Activated naive CD4-positive, alpha-beta T cell treated with anti-CD3 and anti-CD28 coated beads, Interleukin-2, amount 10 ng/mL, durations not matched to agents 7 days and 5 days (primary cell): ENCODE data around the gene GAA.

Source experiments
- CTCF ChIA-PET: fragments of 350-600 bp; sonication (Branson Sonifier 250); formaldehyde crosslinking; loops from one replicate; lab custom pipeline; 2021; ENCODE audit warnings: antibody characterized with exemption; lab: Charles Lee
- DNase-seq: peaks from one replicate; pipeline ENCODE4 v3.0.0-alpha.2; 2020
- H3K27ac Mint-ChIP-seq: one replicate; pipeline ENCODE4 v1.8.0; 2021; ENCODE audit warnings: mild to moderate bottlenecking, moderate library complexity, mixed read lengths
- H3K27me3 Mint-ChIP-seq: one replicate; pipeline ENCODE4 v1.8.0; 2021; ENCODE audit warnings: mild to moderate bottlenecking, mixed read lengths
- H3K36me3 Mint-ChIP-seq: one replicate; pipeline ENCODE4 v1.8.0; 2021; ENCODE audit warnings: mixed read lengths
- H3K4me1 Mint-ChIP-seq: one replicate; pipeline ENCODE4 v1.8.0; 2021; ENCODE audit warnings: mixed read lengths
- H3K4me3 Mint-ChIP-seq: one replicate; pipeline ENCODE4 v1.8.0; 2021; ENCODE audit warnings: mild to moderate bottlenecking, moderate library complexity, mixed read lengths
- H3K9me3 Mint-ChIP-seq: one replicate; pipeline ENCODE4 v1.8.0; 2021; ENCODE audit warnings: mixed read lengths

Gene GAA

DNA sequence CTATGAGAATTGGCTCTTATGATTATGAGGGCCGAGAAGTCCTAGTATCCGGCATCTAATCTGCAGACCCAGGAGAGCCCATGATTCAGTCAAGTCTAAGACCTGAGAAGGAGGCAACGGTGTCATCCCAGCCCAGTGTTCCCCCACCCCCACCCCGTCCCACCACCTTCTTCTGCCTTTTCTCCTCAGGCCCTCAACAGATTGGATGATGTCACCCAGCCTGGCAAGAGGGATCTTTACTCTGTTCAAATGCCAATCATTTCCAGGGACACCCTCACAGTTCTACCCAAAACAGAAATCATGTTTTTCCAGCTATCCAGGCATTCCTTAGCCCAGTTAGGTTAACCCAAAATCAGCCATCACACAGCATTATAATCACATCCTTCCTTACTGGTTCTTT, 10.0 kb upstream of the GAA start:
- CTCF ChIA-PET = interaction anchor here (0.6 to 2.0 kb wide), 3 partner anchors 9 to 353 kb away, joined by 3 to 8 read pairs (median 5); partner anchors contain the start of gene GAA
- Mint-ChIP-seq H3K9me3 (no peaks in the 10 kb centered on the region), H3K36me3 (no peaks in the 10 kb centered on the region), H3K27ac (no peak overlapping the region), H3K4me3 (no peak overlapping the region), H3K4me1 (no peaks in the 10 kb centered on the region), H3K27me3 (peaks cover 45% of the 10 kb centered on the region)
- DNase-seq = no peak

DNA sequence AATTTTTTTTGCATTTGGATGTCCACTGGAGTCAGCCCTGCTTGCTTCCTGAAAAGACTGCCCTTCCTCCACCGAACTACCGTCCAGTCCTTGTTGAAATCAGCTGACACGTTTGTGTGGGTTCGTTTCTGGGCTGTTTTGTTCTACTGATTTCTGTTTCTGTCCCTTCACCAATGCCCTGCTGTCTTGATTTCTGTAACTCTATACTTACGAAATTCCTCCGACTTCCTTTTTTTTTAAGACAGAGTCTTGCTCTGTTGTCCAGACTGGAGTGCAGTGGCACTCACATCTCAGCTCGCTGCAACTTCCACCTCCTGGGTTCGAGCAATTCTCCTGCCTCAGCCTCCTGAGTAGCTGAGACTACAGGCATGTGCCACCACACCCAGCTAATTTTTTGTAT, 8.4 kb upstream of the GAA start:
- Mint-ChIP-seq H3K4me1 (no peaks in the 10 kb centered on the region), H3K27me3 (peaks cover 37% of the 10 kb centered on the region), H3K9me3 (no peaks in the 10 kb centered on the region), H3K4me3 (no peak overlapping the region), H3K36me3 (no peaks in the 10 kb centered on the region), H3K27ac (no peak overlapping the region)
- DNase-seq = no peak
- CTCF ChIA-PET = interaction anchor here (1.8 to 2.0 kb wide), 2 partner anchors 8 to 10 kb away, joined by 5 to 8 read pairs; partner anchors contain the start of gene GAA

- Mint-ChIP-seq H3K4me3 (no peak overlapping the region), H3K36me3 (no peaks in the 10 kb centered on the region), H3K27me3 (peaks cover 41% of the 10 kb centered on the region), H3K9me3 (no peaks in the 10 kb centered on the region), H3K27ac (no peak overlapping the region), H3K4me1 (peaks cover 8% of the 10 kb centered on the region)
- DNase-seq = no peak
- CTCF ChIA-PET = interaction anchor here (1.1 kb wide), 1 partner anchor 12 kb away, joined by 5 read pairs; no protein-coding TSS in a partner anchor
These were observed 6.1 kb upstream of the GAA start for GRCh38 chr17:80095038-80095843.

DNA sequence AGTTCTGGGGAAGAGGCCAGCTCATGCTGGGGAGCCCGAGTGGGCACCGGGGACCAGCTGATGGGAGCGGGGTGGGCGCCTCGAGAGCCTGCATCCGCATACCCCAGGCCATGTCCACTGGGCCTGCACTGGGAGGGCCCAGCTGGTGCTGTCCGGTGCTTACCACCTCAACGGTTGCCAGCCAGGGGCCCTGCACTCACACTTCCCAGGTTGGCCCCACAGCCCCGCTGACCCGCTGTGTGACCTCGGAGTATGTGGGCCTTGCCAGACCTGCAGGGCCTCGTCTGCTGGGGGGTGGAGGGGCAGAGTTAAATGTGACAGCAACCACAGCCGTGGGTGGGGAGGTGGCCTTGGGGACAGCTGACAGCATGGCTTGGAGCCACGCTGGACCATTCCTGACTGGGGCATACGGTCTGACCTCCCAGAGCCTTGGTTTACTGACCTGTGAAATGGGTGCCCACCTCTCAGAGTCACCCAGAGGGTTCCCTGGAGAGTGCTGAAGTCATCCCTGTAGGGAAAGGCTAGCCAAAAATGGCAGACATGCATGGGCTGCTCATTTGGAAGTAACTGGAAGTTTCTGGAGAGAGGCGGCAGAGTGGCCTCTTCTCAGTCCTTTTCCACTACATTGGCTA, 5.4 kb upstream of the GAA start:
- Mint-ChIP-seq H3K4me1 (peaks cover 15% of the 10 kb centered on the region), H3K27ac (no peak overlapping the region), H3K36me3 (no peaks in the 10 kb centered on the region), H3K27me3 (peaks cover 45% of the 10 kb centered on the region), H3K9me3 (no peaks in the 10 kb centered on the region), H3K4me3 (no peak overlapping the region)
- CTCF ChIA-PET = interaction anchor here (1.1 kb wide), 1 partner anchor 13 kb away, joined by 5 read pairs; no protein-coding TSS in a partner anchor
- DNase-seq = no peak

DNA sequence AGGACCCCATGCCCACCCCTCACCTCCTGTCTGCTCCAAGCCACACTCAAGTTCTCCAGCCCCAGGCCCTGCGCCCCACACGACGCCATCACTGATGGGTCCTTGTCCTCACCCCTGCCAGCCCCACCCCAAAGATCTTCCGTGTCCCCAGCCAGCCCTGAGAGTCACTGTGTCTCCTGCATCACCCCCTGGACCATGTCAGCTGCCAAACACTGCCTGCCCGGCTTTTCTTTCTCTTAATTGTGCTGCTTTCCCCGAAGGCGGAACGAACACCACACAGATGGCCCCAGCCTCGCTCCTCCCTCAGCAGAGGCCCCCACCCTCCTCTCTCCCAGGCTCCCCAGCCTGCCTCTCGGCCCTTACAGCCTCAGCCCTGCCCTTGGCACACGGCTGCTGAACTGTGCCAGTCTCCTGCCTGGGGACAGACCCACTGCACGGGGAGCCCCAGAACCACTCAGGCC, 4.8 kb upstream of the GAA start:
- no peak for DNase-seq
- no peak overlapping the region for H3K27ac Mint-ChIP-seq
- H3K9me3 Mint-ChIP-seq = no peaks in the 10 kb centered on the region
- peaks cover 15% of the 10 kb centered on the region for H3K4me1 Mint-ChIP-seq
- H3K4me3 Mint-ChIP-seq = no peak overlapping the region
- CTCF ChIA-PET = no interaction called here
- no peaks in the 10 kb centered on the region for H3K36me3 Mint-ChIP-seq
- H3K27me3 Mint-ChIP-seq = peaks cover 45% of the 10 kb centered on the region

- no peak for DNase-seq
- no peak overlapping the region for H3K4me3 Mint-ChIP-seq
- no peak overlapping the region for H3K27ac Mint-ChIP-seq
- H3K4me1 Mint-ChIP-seq = peaks cover 20% of the 10 kb centered on the region
- no peaks in the 10 kb centered on the region for H3K9me3 Mint-ChIP-seq
- no peaks in the 10 kb centered on the region for H3K36me3 Mint-ChIP-seq
- peaks cover 47% of the 10 kb centered on the region for H3K27me3 Mint-ChIP-seq
- CTCF ChIA-PET = no interaction called here
These were observed 4.2 kb upstream of the GAA start for GRCh38 chr17:80097127-80097621.

DNA sequence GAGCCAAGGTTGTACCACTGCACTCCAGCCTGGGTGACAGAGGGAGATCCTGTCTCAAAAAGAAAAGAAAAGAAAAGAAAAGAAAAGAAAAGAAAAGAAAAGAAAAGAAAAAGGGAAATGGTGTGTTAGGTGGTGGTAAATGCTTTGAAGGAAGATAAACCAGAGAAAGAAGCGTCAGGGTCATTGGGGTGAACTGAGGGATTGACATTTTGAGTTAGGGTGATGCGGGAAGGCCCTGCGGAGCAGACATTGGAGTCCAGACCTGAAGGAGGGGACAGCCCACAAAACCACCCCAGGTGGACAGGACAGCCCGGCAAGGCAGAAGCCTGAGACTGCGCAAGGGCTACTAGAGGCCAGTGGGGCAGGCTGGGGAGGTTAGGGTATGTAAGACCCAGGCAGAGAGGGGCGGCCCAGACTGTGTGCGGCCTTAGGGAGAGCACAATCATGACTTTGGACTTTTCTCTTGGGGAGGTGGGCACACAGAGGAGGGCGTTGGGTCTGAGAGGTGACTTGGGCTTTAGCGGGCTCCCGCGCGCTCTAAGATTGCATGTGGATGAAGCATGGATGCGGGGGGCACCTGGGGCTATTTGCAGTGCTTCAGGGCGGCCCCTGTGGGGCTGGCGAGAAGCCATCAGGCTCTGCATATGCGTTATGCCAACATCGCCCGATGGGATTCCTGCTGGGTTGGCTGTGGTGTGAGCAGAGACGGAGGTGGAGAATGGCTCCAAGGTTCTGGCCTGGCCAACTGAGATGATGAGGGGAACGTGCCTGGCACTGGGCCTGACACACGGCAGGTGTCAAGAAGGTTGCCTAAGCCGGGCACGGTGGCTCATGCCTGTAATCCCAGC, 3.3 kb upstream of the GAA start:
- Mint-ChIP-seq H3K27me3 (peaks cover 43% of the 10 kb centered on the region), H3K27ac (no peak overlapping the region), H3K9me3 (no peaks in the 10 kb centered on the region), H3K4me1 (peaks cover 27% of the 10 kb centered on the region), H3K36me3 (no peaks in the 10 kb centered on the region), H3K4me3 (no peak overlapping the region)
- no peak for DNase-seq
- CTCF ChIA-PET = no interaction called here

- H3K4me3 Mint-ChIP-seq = no peak overlapping the region
- DNase-seq = no peak
- H3K36me3 Mint-ChIP-seq = no peaks in the 10 kb centered on the region
- no peaks in the 10 kb centered on the region for H3K9me3 Mint-ChIP-seq
- peaks cover 39% of the 10 kb centered on the region for H3K27me3 Mint-ChIP-seq
- H3K4me1 Mint-ChIP-seq = peaks cover 27% of the 10 kb centered on the region
- CTCF ChIA-PET = no interaction called here
- H3K27ac Mint-ChIP-seq = no peak overlapping the region
These were observed 1.9 kb upstream of the GAA start for GRCh38 chr17:80099291-80100034.

GRCh38 chr17:80100035-80100323, 1.4 kb upstream of the GAA start:
- H3K36me3 Mint-ChIP-seq = no peaks in the 10 kb centered on the region
- CTCF ChIA-PET = interaction anchor here (2.3 kb wide), 1 partner anchor 92 kb away, joined by 6 read pairs; no protein-coding TSS in a partner anchor
- no peak overlapping the region for H3K27ac Mint-ChIP-seq
- peak overlapping the region; percentile 22 for H3K4me3 Mint-ChIP-seq
- no peaks in the 10 kb centered on the region for H3K9me3 Mint-ChIP-seq
- peaks cover 27% of the 10 kb centered on the region for H3K4me1 Mint-ChIP-seq
- no peak for DNase-seq
- peaks cover 35% of the 10 kb centered on the region for H3K27me3 Mint-ChIP-seq

DNA sequence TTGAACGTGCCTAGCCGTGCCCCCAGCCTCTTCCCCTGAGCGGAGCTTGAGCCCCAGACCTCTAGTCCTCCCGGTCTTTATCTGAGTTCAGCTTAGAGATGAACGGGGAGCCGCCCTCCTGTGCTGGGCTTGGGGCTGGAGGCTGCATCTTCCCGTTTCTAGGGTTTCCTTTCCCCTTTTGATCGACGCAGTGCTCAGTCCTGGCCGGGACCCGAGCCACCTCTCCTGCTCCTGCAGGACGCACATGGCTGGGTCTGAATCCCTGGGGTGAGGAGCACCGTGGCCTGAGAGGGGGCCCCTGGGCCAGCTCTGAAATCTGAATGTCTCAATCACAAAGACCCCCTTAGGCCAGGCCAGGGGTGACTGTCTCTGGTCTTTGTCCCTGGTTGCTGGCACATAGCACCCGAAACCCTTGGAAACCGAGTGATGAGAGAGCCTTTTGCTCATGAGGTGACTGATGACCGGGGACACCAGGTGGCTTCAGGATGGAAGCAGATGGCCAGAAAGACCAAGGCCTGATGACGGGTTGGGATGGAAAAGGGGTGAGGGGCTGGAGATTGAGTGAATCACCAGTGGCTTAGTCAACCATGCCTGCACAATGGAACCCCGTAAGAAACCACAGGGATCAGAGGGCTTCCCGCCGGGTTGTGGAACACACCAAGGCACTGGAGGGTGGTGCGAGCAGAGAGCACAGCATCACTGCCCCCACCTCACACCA, 724 bp downstream of the GAA start:
- H3K27me3 Mint-ChIP-seq = peaks cover 31% of the 10 kb centered on the region
- no peak for DNase-seq
- H3K27ac Mint-ChIP-seq = peak overlapping the region; percentile 84
- no peaks in the 10 kb centered on the region for H3K9me3 Mint-ChIP-seq
- CTCF ChIA-PET = interaction anchor here (0.6 to 2.3 kb wide), 21 partner anchors 10 to 326 kb away, joined by 3 to 8 read pairs (median 4); partner anchors contain the start of gene RNF213
- no peaks in the 10 kb centered on the region for H3K36me3 Mint-ChIP-seq
- peak overlapping the region; percentile 91 for H3K4me3 Mint-ChIP-seq
- H3K4me1 Mint-ChIP-seq = peaks cover 27% of the 10 kb centered on the region

DNA sequence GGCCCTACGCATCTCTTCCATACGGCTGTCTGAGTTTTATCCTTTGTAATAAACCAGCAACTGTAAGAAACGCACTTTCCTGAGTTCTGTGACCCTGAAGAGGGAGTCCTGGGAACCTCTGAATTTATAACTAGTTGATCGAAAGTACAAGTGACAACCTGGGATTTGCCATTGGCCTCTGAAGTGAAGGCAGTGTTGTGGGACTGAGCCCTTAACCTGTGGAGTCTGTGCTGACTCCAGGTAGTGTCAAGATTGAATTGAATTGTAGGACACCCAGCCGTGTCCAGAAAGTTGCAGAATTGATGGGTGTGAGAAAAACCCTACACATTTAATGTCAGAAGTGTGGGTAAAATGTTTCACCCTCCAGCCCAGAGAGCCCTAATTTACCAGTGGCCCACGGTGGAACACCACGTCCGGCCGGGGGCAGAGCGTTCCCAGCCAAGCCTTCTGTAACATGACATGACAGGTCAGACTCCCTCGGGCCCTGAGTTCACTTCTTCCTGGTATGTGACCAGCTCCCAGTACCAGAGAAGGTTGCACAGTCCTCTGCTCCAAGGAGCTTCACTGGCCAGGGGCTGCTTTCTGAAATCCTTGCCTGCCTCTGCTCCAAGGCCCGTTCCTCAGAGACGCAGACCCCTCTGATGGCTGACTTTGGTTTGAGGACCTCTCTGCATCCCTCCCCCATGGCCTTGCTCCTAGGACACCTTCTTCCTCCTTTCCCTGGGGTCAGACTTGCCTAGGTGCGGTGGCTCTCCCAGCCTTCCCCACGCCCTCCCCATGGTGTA, 1.5 kb downstream of the GAA start:
- peaks cover 28% of the 10 kb centered on the region for H3K27me3 Mint-ChIP-seq

DNA sequence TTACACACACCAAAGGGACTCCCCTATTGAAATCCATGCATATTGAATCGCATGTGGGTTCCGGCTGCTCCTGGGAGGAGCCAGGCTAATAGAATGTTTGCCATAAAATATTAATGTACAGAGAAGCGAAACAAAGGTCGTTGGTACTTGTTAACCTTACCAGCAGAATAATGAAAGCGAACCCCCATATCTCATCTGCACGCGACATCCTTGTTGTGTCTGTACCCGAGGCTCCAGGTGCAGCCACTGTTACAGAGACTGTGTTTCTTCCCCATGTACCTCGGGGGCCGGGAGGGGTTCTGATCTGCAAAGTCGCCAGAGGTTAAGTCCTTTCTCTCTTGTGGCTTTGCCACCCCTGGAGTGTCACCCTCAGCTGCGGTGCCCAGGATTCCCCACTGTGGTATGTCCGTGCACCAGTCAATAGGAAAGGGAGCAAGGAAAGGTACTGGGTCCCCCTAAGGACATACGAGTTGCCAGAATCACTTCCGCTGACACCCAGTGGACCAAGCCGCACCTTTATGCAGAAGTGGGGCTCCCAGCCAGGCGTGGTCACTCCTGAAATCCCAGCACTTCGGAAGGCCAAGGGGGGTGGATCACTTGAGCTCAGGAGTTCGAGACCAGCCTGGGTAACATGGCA, 2.2 kb downstream of the GAA start:
- Mint-ChIP-seq H3K27me3 (peaks cover 25% of the 10 kb centered on the region), H3K4me1 (peaks cover 27% of the 10 kb centered on the region), H3K36me3 (no peaks in the 10 kb centered on the region), H3K9me3 (no peaks in the 10 kb centered on the region), H3K27ac (no peak overlapping the region), H3K4me3 (peak overlapping the region; percentile 0)
- DNase-seq = no peak
- CTCF ChIA-PET = interaction anchor here (1.3 kb wide), 1 partner anchor 96 kb away, joined by 4 read pairs; no protein-coding TSS in a partner anchor

More for the DNA sequence above, 1.5 kb downstream of the GAA start:
- Mint-ChIP-seq H3K27ac (peak overlapping the region; percentile 28), H3K9me3 (no peaks in the 10 kb centered on the region), H3K4me1 (peaks cover 27% of the 10 kb centered on the region), H3K4me3 (peak overlapping the region; percentile 91), H3K36me3 (no peaks in the 10 kb centered on the region)
- CTCF ChIA-PET = no interaction called here
- DNase-seq = no peak
